Lung (tissue), 16 donors: ENCODE measurements around the gene RBM33. TPM values are rescaled to one million over a fixed set of nuclear protein-coding genes. Genes with fewer than 3 reads are reported as not detected.

Experiments
- ATAC-seq: fragments of 200-7000 bp; cut with Tn5 transposase; one replicate; pipeline ENCODE4 v1.9.1; 2020; ENCODE audit warnings: moderate number of reproducible peaks; ENCODE audit not compliant: insufficient read depth, low FRiP score
- DNase-seq, 3 donors: peaks; one replicate each; pipeline ENCODE4 v3.0.0-alpha.2; 2013 to 2017
- H3K27ac ChIP-seq, 2 donors: one replicate each; pipeline ENCODE4 v1.5.1; 2013; ENCODE audit warnings: mild to moderate bottlenecking in 2 of 2, moderate library complexity in 2 of 2, control low read depth in 1 of 2, inconsistent platforms in 1 of 2, low read depth in 1 of 2, low read length in 1 of 2
- H3K27me3 ChIP-seq, 3 donors: one replicate each; pipeline ENCODE4 v1.5.1; 2013; ENCODE audit warnings: low read length in 2 of 3; ENCODE audit not compliant: control insufficient read depth in 3 of 3, insufficient read depth in 3 of 3
- H3K36me3 ChIP-seq, 4 donors: one replicate each; pipeline ENCODE4 v1.5.1; 2013; ENCODE audit warnings: low read length in 4 of 4, mild to moderate bottlenecking in 1 of 4, moderate library complexity in 1 of 4; ENCODE audit not compliant: control insufficient read depth in 4 of 4, insufficient read depth in 4 of 4
- H3K4me1 ChIP-seq, 5 donors: one replicate each; pipeline ENCODE4 v1.5.1; 2013; ENCODE audit warnings: low read length in 5 of 5, mild to moderate bottlenecking in 2 of 5, moderate library complexity in 1 of 5; ENCODE audit not compliant: control insufficient read depth in 5 of 5, insufficient read depth in 5 of 5
- H3K4me3 ChIP-seq: one replicate; pipeline ENCODE4 v1.5.1; 2013; ENCODE audit warnings: mild to moderate bottlenecking, control low read depth, moderate library complexity
- H3K9ac ChIP-seq, 2 donors: one replicate each; pipeline ENCODE4 v1.5.1; 2013; ENCODE audit warnings: low read length in 2 of 2, control low read depth in 1 of 2; ENCODE audit not compliant: insufficient read depth in 1 of 2
- H3K9me3 ChIP-seq, 4 donors: one replicate each; pipeline ENCODE4 v1.5.1; 2013; ENCODE audit warnings: low read length in 3 of 4, mild to moderate bottlenecking in 1 of 4, moderate library complexity in 1 of 4; ENCODE audit not compliant: control insufficient read depth in 4 of 4, insufficient read depth in 3 of 4
- CTCF ChIP-seq: IDR thresholded peaks from 2 replicates; pipeline ENCODE4 v1.5.1; 2012; ENCODE audit warnings: mild to moderate bottlenecking; ENCODE audit errors: control extremely low read depth, extremely low read depth
- WGBS, 2 donors: extraction: QIAGEN DNeasy Blood & Tissue Kit; methylation state at CpG; one replicate each; pipeline ENCODE4 v1.1.7; 2013; 5-methylcytosine and 5-hydroxymethylcytosine counted together
- long read RNA-seq, 5 donors: transcript quantifications; one replicate each; lab custom pipeline, GENCODE V29; 2026
- polyA plus RNA-seq, 2 donors: library from polyadenylated mRNA; stranded (reverse); fragments of 200-250 nt; gene quantifications; one replicate each; pipeline ENCODE4 v1.2.1, GENCODE V29; 2013
- total RNA-seq, 2 donors: library from RNA; depleted of rRNA in 1 of 2; stranded (reverse); fragments of >200 nt in 1 of 2; gene quantifications; one replicate each; pipeline ENCODE4 v1.2.1, GENCODE V29; 2014 to 2021
- donor health status: control.
- donor health status: control.
- donor health status: Bipolar disorder and iron deficiency.
- donor health status: healthy.
- donor health status: DM: yes; HTN: yes; CAD: no.

Gene RBM33
- total RNA-seq (10 to 100 TPM; 60.6 to 99.6 TPM), polyA plus RNA-seq (10 to 100 TPM; 15.3 to 25.9 TPM)
- long read RNA-seq, donor 1, partial matches to known transcripts, result 7 of 11 reads
- long read RNA-seq, donor 1, other reads (novel, unspliced or antisense), result 0 of 11 reads
- long read RNA-seq, donor 2, result 0 reads
- long read RNA-seq, donor 3, partial matches to known transcripts, result 0 of 1 reads
- long read RNA-seq, donor 3, other reads (novel, unspliced or antisense), result 0 of 1 reads
- long read RNA-seq, donor 4, partial matches to known transcripts, result 6 of 9 reads
- long read RNA-seq, donor 4, other reads (novel, unspliced or antisense), result 0 of 9 reads
- long read RNA-seq, donor 5, partial matches to known transcripts, result 10 of 13 reads
- long read RNA-seq, donor 5, other reads (novel, unspliced or antisense), result 0 of 13 reads

GRCh38 chr7:155644178-155644970 is at the start of gene RBM33:
Gene RBM33 (plus strand): TSS chr7:155644661. CDS start chr7:155644877, 216 bp downstream.
- H3K27ac ChIP-seq, result peak within 1 kb of the TSS; percentile 93 to 98
- H3K9ac ChIP-seq, result peak within 1 kb of the TSS; percentile 88 to 97
- ATAC-seq (peak; percentile 91), DNase-seq (peak; percentile 83 to 89 (median 87))
- H3K27me3 ChIP-seq, result no peaks in the 10 kb centered on the region
- no peak for TF ChIP-seq CTCF
- 0 to 1% methylated on average over 72 to 85 of the region's 85 CpGs for WGBS, 2 donors
- peaks cover 0 to 5% (median 3%) of the 10 kb centered on the region in 4 donors for H3K9me3 ChIP-seq
- peak within 1 kb of the TSS; percentile 100 for H3K4me3 ChIP-seq
- peaks cover 0 to 18% (median 7%) of the 10 kb centered on the region in 5 donors for H3K4me1 ChIP-seq
- peaks cover 4 to 31% (median 14%) of the 10 kb centered on the region in 4 donors for H3K36me3 ChIP-seq

GRCh38 chr7:155594961-155595366 is 49.5 kb upstream of the RBM33 start:
- Histone ChIP-seq H3K27ac (no peak overlapping the region), H3K4me3 (no peak overlapping the region), H3K9ac (no peak overlapping the region), H3K36me3 (no peaks in the 10 kb centered on the region), H3K9me3 (no peaks in the 10 kb centered on the region), H3K27me3 (peaks cover 0 to 4% (median under 1%) of the 10 kb centered on the region in 3 donors), H3K4me1 (peaks cover 0 to 8% (median 0%) of the 10 kb centered on the region in 5 donors)
- ATAC-seq, result peak; percentile 32
- DNase-seq, result no peak
- 21 to 23% methylated on average over 3 of the region's 3 CpGs for WGBS, 2 donors
- TF ChIP-seq CTCF, result no peak

- peak; percentile 38 for ATAC-seq
- Histone ChIP-seq H3K4me1 (peaks cover 0 to 9% (median 0%) of the 10 kb centered on the region in 5 donors), H3K36me3 (no peaks in the 10 kb centered on the region), H3K27ac (no peak overlapping the region), H3K9me3 (no peaks in the 10 kb centered on the region), H3K9ac (no peak overlapping the region), H3K27me3 (peaks cover 1 to 9% (median 4%) of the 10 kb centered on the region in 3 donors), H3K4me3 (no peak overlapping the region)
- no peak for TF ChIP-seq CTCF
- 51 to 86% methylated on average over 1 of the region's 1 CpG for WGBS, 2 donors
- peak in 2 of 3 donors; percentile 23 to 66 for DNase-seq
Observed at GRCh38 chr7:155597753-155598140, 46.7 kb upstream of the RBM33 start.
